Esophagus muscularis mucosa (tissue), 4 donors: Measurements from ENCODE around the gene CLEC4G.

Experiments used
- EP300 ChIP-seq: sonication (generic); formaldehyde crosslinking; IDR thresholded peaks from one replicate; pipeline ENCODE4 v1.6.1; 2017; ENCODE audit warnings: antibody characterized with exemption
- POLR2A ChIP-seq: fragments of 450-650 bp; IDR thresholded peaks from one replicate; pipeline ENCODE4 v1.6.1; 2017; ENCODE audit warnings: antibody characterized with exemption, moderate library complexity, mild to moderate bottlenecking, low read depth
- POLR2AphosphoS5 ChIP-seq, 2 donors: sonication (generic); formaldehyde crosslinking; IDR thresholded peaks; one replicate each; pipeline ENCODE4 v1.6.1; 2017; ENCODE audit warnings: antibody characterized with exemption in 2 of 2
- TF ChIP-seq, protein P1 (sequence below), 3 experiments: fragments of 200-600 bp in 2 of 3; fragments of 450-650 bp in 1 of 3; sonication (generic) in 2 of 3; IDR thresholded peaks; one replicate each; pipeline ENCODE4 v1.5.1; 2017 to 2019; ENCODE audit warnings: antibody characterized with exemption in 3 of 3, mild to moderate bottlenecking in 2 of 3, moderate library complexity in 1 of 3

DNA sequence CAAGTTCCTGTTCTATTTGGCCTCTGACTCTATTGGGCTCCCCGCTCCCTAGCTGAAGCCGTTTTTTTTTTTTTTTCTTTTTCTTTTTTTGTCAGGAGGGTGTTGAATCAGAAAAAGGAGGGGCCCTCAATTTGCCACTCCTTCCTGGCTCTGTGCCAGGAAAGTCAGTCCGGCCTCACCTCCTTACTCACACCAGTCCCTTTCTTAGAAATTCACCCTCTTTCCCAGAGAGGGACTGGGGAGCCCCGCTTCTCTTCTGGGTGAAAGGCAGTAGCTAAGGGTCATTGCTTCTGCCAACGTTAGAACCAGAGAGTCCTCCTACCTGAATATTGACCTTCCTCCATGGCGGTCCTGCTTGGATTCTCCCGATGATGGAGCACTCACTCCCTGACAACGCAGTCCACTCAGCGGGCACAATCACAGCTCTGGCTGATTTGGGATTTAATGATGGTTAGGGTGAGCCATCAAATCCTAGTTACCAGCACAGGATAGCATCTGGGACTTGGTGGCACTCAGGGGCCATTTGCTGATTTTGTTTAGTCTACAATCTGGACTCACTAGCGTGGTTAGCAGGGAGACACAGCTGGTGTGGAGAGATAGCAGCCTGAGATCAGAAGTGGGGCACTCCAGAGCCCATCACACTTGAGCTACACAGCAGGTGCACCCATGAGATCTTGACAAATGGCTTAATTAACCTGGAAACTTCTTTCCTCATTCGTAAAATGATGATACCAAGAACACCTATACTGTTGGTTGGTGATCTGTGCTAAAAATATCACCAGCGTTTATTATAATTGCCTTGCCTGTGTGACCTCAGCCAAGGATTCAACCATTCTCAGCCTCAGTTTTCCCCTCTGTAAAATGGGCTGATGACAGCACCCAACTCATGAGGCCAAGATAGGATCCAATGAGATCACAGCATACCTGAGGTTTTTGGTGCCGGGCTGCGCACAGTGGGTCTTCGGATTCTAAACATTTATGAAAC is 32.2 kb downstream of the CLEC4G start:
- TF ChIP-seq POLR2A (no peak), POLR2AphosphoS5 (IDR thresholded peaks at IDR 0.05) (no peak), EP300 (no peak)
- TF ChIP-seq, protein P1, sequence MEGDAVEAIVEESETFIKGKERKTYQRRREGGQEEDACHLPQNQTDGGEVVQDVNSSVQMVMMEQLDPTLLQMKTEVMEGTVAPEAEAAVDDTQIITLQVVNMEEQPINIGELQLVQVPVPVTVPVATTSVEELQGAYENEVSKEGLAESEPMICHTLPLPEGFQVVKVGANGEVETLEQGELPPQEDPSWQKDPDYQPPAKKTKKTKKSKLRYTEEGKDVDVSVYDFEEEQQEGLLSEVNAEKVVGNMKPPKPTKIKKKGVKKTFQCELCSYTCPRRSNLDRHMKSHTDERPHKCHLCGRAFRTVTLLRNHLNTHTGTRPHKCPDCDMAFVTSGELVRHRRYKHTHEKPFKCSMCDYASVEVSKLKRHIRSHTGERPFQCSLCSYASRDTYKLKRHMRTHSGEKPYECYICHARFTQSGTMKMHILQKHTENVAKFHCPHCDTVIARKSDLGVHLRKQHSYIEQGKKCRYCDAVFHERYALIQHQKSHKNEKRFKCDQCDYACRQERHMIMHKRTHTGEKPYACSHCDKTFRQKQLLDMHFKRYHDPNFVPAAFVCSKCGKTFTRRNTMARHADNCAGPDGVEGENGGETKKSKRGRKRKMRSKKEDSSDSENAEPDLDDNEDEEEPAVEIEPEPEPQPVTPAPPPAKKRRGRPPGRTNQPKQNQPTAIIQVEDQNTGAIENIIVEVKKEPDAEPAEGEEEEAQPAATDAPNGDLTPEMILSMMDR (IDR thresholded peaks at IDR 0.05): no peak
